Measurements from ENCODE around the gene PTPRJ.
"Not testable (repeated sequence)": the region's sequence is repeated elsewhere in the genome, so short reads cannot be mapped to it uniquely, and the experiment has no call there.

PTPRJ gene

GRCh38 chr11:48018528-48019216, 38.3 kb downstream of the PTPRJ start:
- peak; percentile 70 for DNase-seq

- no peak for DNase-seq
Measured at GRCh38 chr11:48019217-48019584, 38.8 kb downstream of the PTPRJ start.

- no peak for DNase-seq
Measured at GRCh38 chr11:48019595-48019994, 39.2 kb downstream of the PTPRJ start.

GRCh38 chr11:48020092-48020755, 39.9 kb downstream of the PTPRJ start:
- no peak for DNase-seq

- not testable (repeated sequence) for DNase-seq
Measured at GRCh38 chr11:48021201-48021820, 41.0 kb downstream of the PTPRJ start.

- DNase-seq: no peak
Measured at GRCh38 chr11:48022445-48022844, 42.1 kb downstream of the PTPRJ start.

GRCh38 chr11:48023608-48024007, 43.2 kb downstream of the PTPRJ start:
- DNase-seq: not testable (repeated sequence)

- DNase-seq: no peak
Measured at GRCh38 chr11:48024635-48025071, 44.3 kb downstream of the PTPRJ start.

GRCh38 chr11:48025293-48025983, 45.1 kb downstream of the PTPRJ start:
- no peak for DNase-seq

GRCh38 chr11:48025984-48026340, 45.6 kb downstream of the PTPRJ start:
- DNase-seq: no peak

- no peak for DNase-seq
Measured at GRCh38 chr11:48028914-48029680, 48.7 kb downstream of the PTPRJ start.

- no peak for DNase-seq
Measured at GRCh38 chr11:48029681-48030290, 49.4 kb downstream of the PTPRJ start.

GRCh38 chr11:48031602-48032001, 51.2 kb downstream of the PTPRJ start:
- no peak for DNase-seq

GRCh38 chr11:48032721-48033120, 52.4 kb downstream of the PTPRJ start:
- DNase-seq: no peak

- DNase-seq: no peak
Measured at GRCh38 chr11:48033918-48034341, 53.6 kb downstream of the PTPRJ start.

- no peak for DNase-seq
Measured at GRCh38 chr11:48034926-48035871, 54.8 kb downstream of the PTPRJ start.

- no peak for DNase-seq
Measured at GRCh38 chr11:48036011-48036410, 55.7 kb downstream of the PTPRJ start.

GRCh38 chr11:48036466-48036865, 56.1 kb downstream of the PTPRJ start:
- DNase-seq: no peak

- no peak for DNase-seq
Measured at GRCh38 chr11:48037709-48038468, 57.5 kb downstream of the PTPRJ start.
